Naive B cell (primary cell): ENCODE measurements around the gene ATE1. TPM values are rescaled to one million over a fixed set of nuclear protein-coding genes. Genes with fewer than 3 reads are reported as not detected.
"Not testable (repeated sequence)": the region's sequence is repeated elsewhere in the genome, so short reads cannot be mapped to it uniquely, and the experiment has no call there.

ENCODE experiments used
- ATAC-seq, 2 donors: fragments of 150-1000 bp; cut with Tn5 transposase; 2 replicates each; pipeline ENCODE4 v1.10.0; 2021; ENCODE audit warnings: low read depth in 2 of 2, mild to moderate bottlenecking in 2 of 2, moderate library complexity in 2 of 2
- DNase-seq: peaks from one replicate; pipeline ENCODE4 v3.0.0; 2022
- H3K27ac Mint-ChIP-seq, 6 donors: one replicate each; pipeline ENCODE4 v1.8.0; 2020 to 2022; ENCODE audit warnings: mild to moderate bottlenecking in 6 of 6, mixed read lengths in 6 of 6, moderate library complexity in 5 of 6, inconsistent platforms in 2 of 6
- H3K27me3 Mint-ChIP-seq, 3 donors: one replicate each; pipeline ENCODE4 v1.8.0; 2021 to 2022; ENCODE audit warnings: mixed read lengths in 3 of 3, mild to moderate bottlenecking in 1 of 3
- H3K36me3 Mint-ChIP-seq, 2 donors: one replicate each; pipeline ENCODE4 v1.8.0; 2020 to 2022; ENCODE audit warnings: mixed read lengths in 2 of 2, inconsistent platforms in 1 of 2, mild to moderate bottlenecking in 1 of 2
- H3K4me1 Mint-ChIP-seq, 3 donors: one replicate each; pipeline ENCODE4 v1.8.0; 2020 to 2022; ENCODE audit warnings: mixed read lengths in 3 of 3, inconsistent platforms in 1 of 3, mild to moderate bottlenecking in 1 of 3, moderate library complexity in 1 of 3
- H3K4me3 Mint-ChIP-seq, 8 donors: one replicate each; pipeline ENCODE4 v1.8.0; 2020 to 2022; ENCODE audit warnings: mild to moderate bottlenecking in 8 of 8, mixed read lengths in 8 of 8, moderate library complexity in 8 of 8, inconsistent platforms in 2 of 8
- H3K9me3 Mint-ChIP-seq, 7 donors: one replicate each; pipeline ENCODE4 v1.8.0; 2020 to 2022; ENCODE audit warnings: mixed read lengths in 7 of 7, mild to moderate bottlenecking in 5 of 7, inconsistent platforms in 2 of 7, moderate library complexity in 1 of 7
- polyA plus RNA-seq, 6 donors: library from polyadenylated mRNA; unstranded; fragments of 300-500 nt; fragmentation: Illumina TruSeq; gene quantifications; one replicate each; pipeline ENCODE4 v1.2.3, GENCODE V29; 2021; ENCODE audit warnings: low read depth in 6 of 6

Gene ATE1
- 10 to 100 TPM; 26.2 to 31.3 (median 30.8) TPM for polyA plus RNA-seq

DNA sequence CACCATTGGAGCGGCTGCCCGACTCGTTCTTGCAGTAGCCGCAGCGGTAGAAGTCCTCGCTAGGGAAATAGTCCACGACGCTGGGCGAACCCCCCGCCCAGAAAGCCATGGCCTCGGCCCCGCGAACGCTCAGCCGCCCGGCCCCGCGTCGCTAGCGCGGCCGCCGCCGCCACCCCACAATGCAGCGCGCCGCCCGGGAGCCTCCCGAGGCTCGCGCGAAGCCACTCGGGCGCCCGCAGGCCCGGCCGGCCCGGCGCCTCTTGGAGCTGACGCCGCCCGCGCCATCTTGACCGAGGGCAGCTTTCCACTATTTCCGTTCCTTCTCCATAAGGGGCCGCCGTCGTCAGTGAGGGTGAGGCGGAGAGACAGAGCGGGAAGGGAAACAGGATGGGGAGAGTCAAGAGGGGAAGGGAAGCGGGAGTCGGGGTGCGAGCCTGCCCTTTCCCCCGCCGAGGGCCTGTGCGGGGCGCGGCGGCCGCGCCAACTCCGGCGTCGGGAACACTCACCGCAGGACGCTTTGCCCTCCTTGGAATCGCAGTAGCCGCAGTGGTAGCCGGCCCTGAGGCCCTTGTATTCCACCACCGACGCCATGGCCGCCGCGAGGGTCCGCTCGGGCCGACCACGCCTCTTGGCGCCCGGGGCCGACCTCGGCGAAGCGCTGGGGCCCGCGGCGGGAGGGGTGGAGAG lies at the start of gene ATE1:
Gene ATE1 (minus strand): TSS at position 191 of the 687 bp plus-strand sequence. CDS start 82 bp downstream, at position 109.
- Mint-ChIP-seq H3K36me3 (no peaks in the 10 kb centered on the region), H3K4me1 (peaks cover 19 to 31% (median 25%) of the 10 kb centered on the region in 3 donors), H3K27me3 (no peaks in the 10 kb centered on the region), H3K9me3 (no peaks in the 10 kb centered on the region), H3K27ac (peak within 1 kb of the TSS; percentile 95 to 99 (median 96)), H3K4me3 (peak within 1 kb of the TSS; percentile 91 to 97 (median 94))
- ATAC-seq (peak; percentile 95), DNase-seq (peak; percentile 81)

- ATAC-seq: no peak
- DNase-seq: no peak
- H3K4me1 Mint-ChIP-seq: peaks cover 13 to 28% (median 18%) of the 10 kb centered on the region in 3 donors
- peak overlapping the region in 2 of 6 donors; percentile 42 to 62 for H3K27ac Mint-ChIP-seq
- peak overlapping the region in 5 of 8 donors; percentile 16 to 86 (median 49) for H3K4me3 Mint-ChIP-seq
- H3K36me3 Mint-ChIP-seq: peaks cover 0 to 6% of the 10 kb centered on the region in 2 donors
- no peaks in the 10 kb centered on the region for H3K27me3 Mint-ChIP-seq
- H3K9me3 Mint-ChIP-seq: peaks cover 0 to 3% (median 2%) of the 10 kb centered on the region in 7 donors
These were observed 48.8 kb upstream of the ATE1 start for GRCh38 chr10:121976607-121977006.

DNA sequence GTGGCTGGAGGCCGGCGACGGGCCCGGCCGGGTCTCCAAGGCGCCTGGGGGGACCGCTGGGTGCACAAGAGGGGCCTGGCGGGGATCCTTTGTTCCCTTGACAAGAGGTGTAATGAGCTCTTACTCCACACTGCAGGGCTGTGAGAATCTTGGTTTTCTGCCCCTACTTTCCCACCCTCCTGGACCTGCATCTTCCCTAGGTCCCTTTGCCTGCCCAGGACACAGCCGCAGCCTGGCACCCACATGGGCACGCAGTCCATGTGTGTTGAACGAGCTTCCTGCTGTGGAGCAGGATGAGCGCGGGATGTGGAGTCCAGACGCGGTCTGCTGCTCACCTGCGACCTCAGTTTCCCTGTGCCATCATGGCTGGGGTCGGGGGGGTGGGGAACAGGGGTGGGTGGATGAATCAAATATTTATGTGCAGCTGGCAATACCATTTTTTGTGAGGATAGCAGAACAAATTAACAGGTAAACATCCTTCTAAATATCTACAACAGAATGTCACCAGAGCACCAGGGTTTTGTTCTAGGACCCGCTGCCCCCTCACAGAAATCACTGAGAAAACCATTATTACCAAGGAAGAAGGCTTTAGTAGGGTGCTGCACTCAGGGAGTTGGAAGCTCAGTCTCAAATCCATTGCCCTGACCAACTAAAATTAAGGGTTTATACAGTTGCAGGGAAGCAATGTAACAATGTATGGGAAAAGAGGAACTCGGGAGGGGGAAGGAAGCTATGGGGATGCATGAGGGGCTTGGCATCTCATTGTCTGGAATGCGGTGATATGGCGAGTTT lies 47.7 kb upstream of the ATE1 start:
- no peak for DNase-seq
- Mint-ChIP-seq H3K27ac (peak overlapping the region in 4 of 6 donors; percentile 22 to 73 (median 48)), H3K9me3 (peaks cover 0 to 3% (median 0%) of the 10 kb centered on the region in 7 donors), H3K4me3 (peak overlapping the region; percentile 58 to 89 (median 74)), H3K36me3 (peaks cover 0 to 6% of the 10 kb centered on the region in 2 donors), H3K27me3 (no peaks in the 10 kb centered on the region), H3K4me1 (peaks cover 13 to 28% (median 20%) of the 10 kb centered on the region in 3 donors)
- ATAC-seq: no peak

DNA sequence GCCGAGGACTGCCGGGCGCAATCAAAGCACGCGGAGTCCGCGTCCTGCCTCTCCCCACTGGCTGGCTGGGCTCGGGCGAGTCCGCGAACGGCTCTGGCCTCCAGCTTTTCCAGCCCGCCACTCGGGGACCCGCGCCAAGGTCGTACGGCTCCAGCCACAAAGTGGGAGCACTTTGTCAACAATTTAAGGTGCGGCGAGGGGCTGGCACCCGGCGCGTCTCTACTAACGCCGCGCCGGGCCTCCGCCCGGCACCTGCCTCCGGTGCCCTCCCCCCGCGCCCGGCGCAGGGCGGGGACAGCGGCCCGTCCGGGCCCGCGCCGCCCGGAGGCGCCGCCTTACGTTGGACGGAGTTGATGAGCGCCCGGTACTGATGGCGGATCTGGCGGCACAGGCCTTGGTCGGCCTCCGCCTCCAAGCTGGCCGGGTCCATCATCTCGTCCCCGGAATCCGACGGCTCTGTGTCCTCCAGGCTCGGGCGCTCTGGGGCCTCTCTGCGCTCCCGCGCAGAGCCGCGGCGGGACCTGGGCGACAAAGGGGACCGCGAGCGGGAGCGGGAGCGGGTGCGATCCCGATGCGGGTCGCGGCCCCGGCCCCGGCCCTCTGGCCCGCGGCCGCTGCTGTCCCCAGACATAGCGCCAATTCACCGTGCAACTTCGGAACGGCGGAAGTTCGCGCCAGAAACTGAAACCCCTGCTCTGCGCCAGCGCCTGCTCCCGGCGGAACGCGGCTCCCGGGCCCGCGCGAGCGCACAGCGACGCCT lies 46.9 kb upstream of the ATE1 start, which contains the start of gene NSMCE4A:
Gene NSMCE4A (minus strand): TSS at position 683 of the 760 bp plus-strand sequence. CDS start 52 bp downstream, at position 631.
- peak; percentile 82 to 85 for ATAC-seq
- Mint-ChIP-seq H3K27me3 (no peaks in the 10 kb centered on the region), H3K4me3 (peak within 1 kb of the TSS; percentile 72 to 90 (median 85)), H3K4me1 (peaks cover 13 to 28% (median 20%) of the 10 kb centered on the region in 3 donors), H3K9me3 (peaks cover 0 to 3% (median 0%) of the 10 kb centered on the region in 7 donors), H3K27ac (peak within 1 kb of the TSS in 5 of 6 donors; percentile 22 to 79 (median 68)), H3K36me3 (peaks cover 0 to 6% of the 10 kb centered on the region in 2 donors)
- peak; percentile 67 for DNase-seq

- Mint-ChIP-seq H3K27me3 (no peaks in the 10 kb centered on the region), H3K4me3 (peak overlapping the region; percentile 72 to 90 (median 85)), H3K36me3 (peaks cover 0 to 6% of the 10 kb centered on the region in 2 donors), H3K9me3 (peaks cover 0 to 3% (median 0%) of the 10 kb centered on the region in 7 donors), H3K4me1 (peaks cover 13 to 28% (median 20%) of the 10 kb centered on the region in 3 donors), H3K27ac (peak overlapping the region in 3 of 6 donors; percentile 13 to 79 (median 68))
- ATAC-seq: peak; percentile 9 to 13
- DNase-seq: no peak
These were observed 46.2 kb upstream of the ATE1 start for GRCh38 chr10:121974019-121974534.

GRCh38 chr10:121969086-121969485 lies 41.3 kb upstream of the ATE1 start:
- DNase-seq, H3K4me3 Mint-ChIP-seq, H3K9me3 Mint-ChIP-seq, ATAC-seq, H3K27ac Mint-ChIP-seq, H3K27me3 Mint-ChIP-seq: not testable (repeated sequence)
- Mint-ChIP-seq H3K36me3 (peaks cover 12 to 13% of the 10 kb centered on the region in 2 donors), H3K4me1 (peaks cover 13 to 17% (median 17%) of the 10 kb centered on the region in 3 donors)

DNA sequence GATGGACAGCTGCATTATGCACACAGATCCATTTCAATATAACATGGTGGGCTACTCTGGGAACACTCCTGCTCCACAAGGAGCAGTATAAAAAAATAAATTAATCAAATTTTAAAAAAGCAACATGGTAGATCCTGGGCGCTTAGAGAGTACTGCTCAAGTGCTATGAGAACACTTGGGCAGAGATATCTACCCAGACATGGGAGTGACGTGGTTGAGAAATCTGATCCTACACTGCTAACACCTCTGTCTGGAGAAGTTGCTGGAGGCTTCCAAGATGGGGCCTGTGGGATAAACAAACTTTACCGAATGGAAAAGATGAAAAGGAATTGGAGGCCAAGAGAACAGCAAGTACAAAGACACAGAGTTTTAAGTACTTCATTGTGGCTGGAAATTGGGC lies 38.2 kb upstream of the ATE1 start:
- DNase-seq (no peak), ATAC-seq (no peak)
- Mint-ChIP-seq H3K27me3 (no peaks in the 10 kb centered on the region), H3K4me3 (no peak overlapping the region), H3K36me3 (peaks cover 11 to 21% of the 10 kb centered on the region in 2 donors), H3K4me1 (peaks cover 0 to 4% (median 3%) of the 10 kb centered on the region in 3 donors), H3K9me3 (no peaks in the 10 kb centered on the region), H3K27ac (peak overlapping the region in 2 of 6 donors; percentile 30 to 65)

- peak overlapping the region in 1 of 6 donors; percentile 61 for H3K27ac Mint-ChIP-seq
- H3K4me3 Mint-ChIP-seq: no peak overlapping the region
- H3K27me3 Mint-ChIP-seq: no peaks in the 10 kb centered on the region
- H3K9me3 Mint-ChIP-seq: no peaks in the 10 kb centered on the region
- peaks cover 16 to 21% of the 10 kb centered on the region in 2 donors for H3K36me3 Mint-ChIP-seq
- DNase-seq: no peak
- no peak for ATAC-seq
- H3K4me1 Mint-ChIP-seq: peaks cover 0 to 4% (median 3%) of the 10 kb centered on the region in 3 donors
These were observed 33.6 kb upstream of the ATE1 start for GRCh38 chr10:121961456-121961855.

- Mint-ChIP-seq H3K4me1 (peaks cover 0 to 4% (median 3%) of the 10 kb centered on the region in 3 donors), H3K36me3 (peaks cover 8 to 9% of the 10 kb centered on the region in 2 donors), H3K4me3 (no peak overlapping the region), H3K9me3 (no peaks in the 10 kb centered on the region), H3K27ac (no peak overlapping the region), H3K27me3 (no peaks in the 10 kb centered on the region)
- DNase-seq (no peak), ATAC-seq (no peak)
These were observed 31.8 kb upstream of the ATE1 start for GRCh38 chr10:121959671-121960070.

- DNase-seq (no peak), ATAC-seq (no peak)
- Mint-ChIP-seq H3K27ac (peak overlapping the region in 2 of 6 donors; percentile 5 to 22), H3K4me1 (no peaks in the 10 kb centered on the region), H3K27me3 (no peaks in the 10 kb centered on the region), H3K4me3 (no peak overlapping the region), H3K36me3 (peaks cover 0 to 12% of the 10 kb centered on the region in 2 donors), H3K9me3 (no peaks in the 10 kb centered on the region)
These were observed 28.6 kb upstream of the ATE1 start for GRCh38 chr10:121956111-121957061.

DNA sequence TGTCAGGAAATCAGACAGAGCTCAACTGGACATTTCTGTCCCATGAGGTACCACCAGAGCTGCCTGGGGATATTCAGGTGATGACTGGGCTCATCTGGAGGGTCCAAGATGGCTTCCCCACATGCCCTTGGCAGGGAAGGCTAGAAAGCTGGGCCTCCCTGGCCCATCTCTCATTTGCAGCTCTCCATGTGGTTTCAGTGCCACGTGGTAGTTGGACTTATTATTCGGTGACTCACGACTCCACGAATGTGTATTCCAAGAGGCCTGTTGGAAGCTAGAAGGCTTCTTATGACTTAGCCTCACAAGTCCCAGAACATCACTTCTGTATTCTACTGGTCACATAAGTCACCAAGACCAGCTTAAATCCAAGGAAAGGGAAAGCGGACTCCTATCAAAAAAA lies 24.4 kb upstream of the ATE1 start:
- Mint-ChIP-seq H3K36me3 (peaks cover 0 to 7% of the 10 kb centered on the region in 2 donors), H3K27me3 (no peaks in the 10 kb centered on the region), H3K27ac (no peak overlapping the region), H3K9me3 (peaks cover 0 to 4% (median 0%) of the 10 kb centered on the region in 7 donors), H3K4me3 (no peak overlapping the region), H3K4me1 (peaks cover 0 to 5% (median 0%) of the 10 kb centered on the region in 3 donors)
- ATAC-seq (no peak), DNase-seq (no peak)

- H3K36me3 Mint-ChIP-seq: peaks cover 0 to 7% of the 10 kb centered on the region in 2 donors
- no peaks in the 10 kb centered on the region for H3K27me3 Mint-ChIP-seq
- H3K4me1 Mint-ChIP-seq: peaks cover 0 to 5% (median 0%) of the 10 kb centered on the region in 3 donors
- no peak for DNase-seq
- no peak overlapping the region for H3K27ac Mint-ChIP-seq
- ATAC-seq: no peak
- peaks cover 0 to 4% (median 0%) of the 10 kb centered on the region in 7 donors for H3K9me3 Mint-ChIP-seq
- H3K4me3 Mint-ChIP-seq: no peak overlapping the region
These were observed 21.6 kb upstream of the ATE1 start for GRCh38 chr10:121949451-121949850.
